ENCODE measurements around the gene POLA2.
"Not testable (repeated sequence)": the region's sequence is repeated elsewhere in the genome, so short reads cannot be mapped to it uniquely, and the experiment has no call there.

The POLA2 gene

DNA sequence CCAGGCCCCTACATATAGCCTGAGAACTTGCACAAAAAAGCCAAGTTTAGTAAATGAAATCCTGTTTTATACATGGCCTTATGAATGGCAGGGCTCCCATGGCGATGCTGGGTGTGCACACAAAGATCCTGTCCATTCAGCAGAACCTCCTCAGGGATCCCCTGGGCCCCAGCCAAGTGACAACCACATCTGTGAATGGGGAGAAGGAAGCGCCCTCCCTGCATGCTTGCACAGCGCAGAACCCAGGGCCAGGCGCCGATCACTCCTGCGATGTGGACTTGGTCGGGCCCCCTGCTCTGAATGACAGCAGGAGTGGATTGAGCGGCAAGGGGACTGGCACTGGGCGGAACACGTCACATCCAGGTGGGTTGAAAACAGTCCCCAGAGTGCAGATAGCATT is 48.5 kb downstream of the POLA2 start:
- DNase-seq, result no peak

DNA sequence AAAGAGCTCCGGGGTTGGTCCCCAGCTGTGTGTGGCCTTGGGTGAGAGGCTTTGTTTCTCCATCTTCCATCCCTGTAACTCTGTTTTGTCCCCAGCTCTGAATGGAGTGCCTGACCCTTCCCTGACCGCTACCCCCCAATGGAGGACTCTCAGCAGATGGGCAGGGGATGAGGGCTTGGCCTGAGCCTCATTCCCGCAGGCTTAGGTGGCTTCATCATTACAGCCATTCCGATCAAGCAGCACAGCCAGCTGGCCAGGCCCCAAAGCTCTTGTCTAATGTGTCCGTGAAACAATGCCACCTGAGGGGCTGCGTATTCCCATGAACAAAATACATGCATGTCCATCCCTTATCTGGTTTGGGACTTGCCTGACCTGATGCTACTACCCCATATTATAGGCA is 49.0 kb downstream of the POLA2 start:
- no peak for DNase-seq

DNA sequence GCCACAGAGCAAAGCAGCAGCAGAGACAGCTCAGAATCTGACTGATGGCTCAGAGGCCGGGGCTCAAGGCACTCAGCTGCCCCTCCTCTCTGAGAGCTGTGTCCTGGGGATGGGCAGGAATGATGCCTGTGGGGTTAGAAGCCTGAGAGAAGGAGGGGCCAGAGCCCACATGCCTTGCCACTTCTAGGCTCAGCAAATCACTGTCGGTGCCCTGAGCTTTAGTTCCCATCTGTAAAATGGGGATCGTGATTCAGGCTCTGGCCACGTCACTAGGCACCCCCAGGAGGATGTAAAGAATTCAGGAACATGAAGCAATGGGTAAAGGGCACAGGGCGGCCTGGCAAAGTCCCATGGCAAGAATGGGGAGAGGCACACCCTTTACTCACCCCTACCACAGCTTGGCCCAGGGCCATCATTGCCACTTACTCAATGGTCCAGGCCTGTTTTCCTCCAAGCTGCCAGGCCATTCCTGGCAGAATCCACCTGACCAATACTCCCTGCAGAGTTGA is 49.5 kb downstream of the POLA2 start:
- DNase-seq, result no peak

DNA sequence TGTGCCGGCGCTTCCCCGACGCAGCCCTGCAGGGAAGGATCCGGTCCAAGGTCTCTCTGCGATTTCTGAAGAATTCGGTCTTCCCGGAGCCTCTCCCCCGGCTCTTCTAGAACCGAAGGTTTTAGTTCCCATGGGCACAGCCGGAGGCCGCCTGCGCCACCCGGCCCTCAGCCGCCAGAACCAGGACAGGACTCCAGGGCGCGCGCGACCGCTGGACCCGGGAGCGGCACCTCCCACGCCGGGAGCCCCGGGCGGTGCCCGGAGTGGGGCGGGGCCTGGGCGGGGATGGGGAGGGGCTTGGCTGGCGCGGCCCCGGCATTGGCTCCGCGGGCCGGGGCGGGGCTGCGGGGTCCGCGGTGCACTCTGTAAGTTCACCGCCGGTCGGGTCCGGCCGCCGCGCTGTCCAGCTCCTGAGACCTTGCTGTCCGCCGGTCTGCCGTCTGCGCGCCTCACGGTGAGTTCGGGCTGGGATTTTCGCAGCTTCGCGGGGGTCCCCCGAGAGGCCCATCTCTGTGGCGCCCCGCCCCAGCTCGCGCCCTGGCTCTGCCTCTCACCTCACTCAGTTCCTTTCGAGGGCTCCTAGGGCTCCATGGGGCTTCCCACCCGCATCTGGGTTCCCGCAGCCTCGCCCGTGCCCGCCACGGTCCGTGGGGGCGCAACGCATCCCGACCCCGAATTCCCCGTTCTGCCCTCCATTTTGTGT is 52.9 kb downstream of the POLA2 start, which contains the start of gene CDC42EP2:
Gene CDC42EP2 (plus strand): TSS at position 366 of the 703 bp plus-strand sequence. CDS start 6,033 bp downstream, outside the sequence.
- peak; percentile 63 for DNase-seq

- DNase-seq, result peak; percentile 70
Observed at GRCh38 chr11:65315204-65315865, 53.6 kb downstream of the POLA2 start.

GRCh38 chr11:65315866-65316226 is 54.1 kb downstream of the POLA2 start:
- no peak for DNase-seq

GRCh38 chr11:65316227-65317024 is 54.7 kb downstream of the POLA2 start:
- no peak for DNase-seq

DNA sequence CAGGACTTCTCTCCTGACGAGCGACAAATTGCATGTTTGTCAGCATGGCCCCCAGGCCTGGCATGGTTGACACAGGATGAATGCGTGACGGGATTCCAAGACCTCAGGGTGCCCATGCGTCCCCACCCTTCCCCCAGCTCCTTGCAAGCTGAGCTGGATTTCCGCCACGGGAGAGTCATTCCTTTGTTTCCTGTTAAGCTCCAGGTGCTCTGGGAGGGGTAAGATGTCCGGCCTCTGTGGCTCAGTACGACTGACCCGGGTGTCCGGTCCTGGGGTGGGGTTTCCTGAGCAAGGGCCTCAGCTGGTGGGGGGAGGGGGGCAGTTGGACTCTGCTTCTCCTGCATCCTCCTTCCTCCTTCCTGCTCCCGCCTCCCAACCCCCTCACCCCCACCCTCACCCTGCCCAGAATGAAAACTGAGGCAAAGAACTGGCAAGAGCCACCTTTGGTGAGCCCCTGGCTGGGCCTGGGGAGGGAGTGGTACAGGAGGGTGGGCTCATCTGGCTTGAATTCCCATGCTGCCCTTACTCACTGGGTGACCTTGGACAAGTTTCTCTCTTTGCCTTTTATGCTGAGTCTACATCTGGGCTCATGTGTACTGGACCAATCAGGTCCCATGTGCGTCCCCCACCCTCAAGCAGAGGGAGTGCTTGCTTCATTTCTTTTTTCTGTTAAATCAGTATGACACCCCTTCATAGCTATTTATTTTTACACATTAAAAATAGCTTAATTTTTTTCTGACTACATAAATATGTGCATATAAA is 55.4 kb downstream of the POLA2 start:
- peak; percentile 49 for DNase-seq

- no peak for DNase-seq
Observed at GRCh38 chr11:65320386-65321075, 58.8 kb downstream of the POLA2 start.

- DNase-seq, result no peak
Observed at GRCh38 chr11:65321076-65321475, 59.3 kb downstream of the POLA2 start.

GRCh38 chr11:65321828-65322485 is 60.2 kb downstream of the POLA2 start:
- DNase-seq, result no peak

- no peak for DNase-seq
Observed at GRCh38 chr11:65323813-65324212, 62.1 kb downstream of the POLA2 start.

DNA sequence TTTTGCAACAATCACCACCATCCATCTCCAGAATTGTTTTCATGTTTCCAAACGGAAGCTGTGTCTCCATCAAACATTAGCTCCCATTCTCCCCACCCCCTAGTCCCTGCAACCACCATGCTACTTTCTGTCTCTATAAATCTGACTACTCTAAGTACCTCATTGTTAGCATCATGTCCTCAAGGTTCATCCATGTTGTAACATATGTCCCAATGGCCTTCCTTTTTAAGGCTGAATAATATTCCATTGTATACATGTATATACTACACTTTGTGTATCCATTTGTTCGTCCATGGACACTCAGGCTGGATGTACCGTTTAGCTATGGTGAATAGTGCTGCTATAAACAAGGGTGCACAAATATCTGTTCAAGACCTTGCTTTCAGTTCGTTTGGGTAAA is 63.7 kb downstream of the POLA2 start:
- no peak for DNase-seq

GRCh38 chr11:65327021-65327420 is 65.3 kb downstream of the POLA2 start:
- DNase-seq, result no peak

DNA sequence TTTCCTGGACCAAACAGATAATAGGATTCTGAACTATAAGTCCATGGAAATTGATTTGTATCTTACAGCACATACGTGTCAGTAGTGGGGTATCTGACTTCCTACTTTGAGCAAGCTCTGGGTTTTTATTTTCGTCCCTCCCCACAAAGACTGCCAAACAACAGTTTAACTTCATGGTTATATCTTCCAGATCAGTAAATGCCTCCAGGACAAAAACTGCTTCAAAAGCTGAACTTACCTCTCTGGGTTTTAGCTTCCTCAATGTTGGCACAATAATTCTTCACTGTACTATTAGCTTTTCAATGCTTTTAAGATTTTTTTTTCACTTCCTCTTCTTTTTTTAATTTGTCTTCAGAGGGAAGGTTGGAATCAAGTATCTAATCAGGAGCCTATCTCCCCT is 67.7 kb downstream of the POLA2 start:
- DNase-seq, result no peak

DNA sequence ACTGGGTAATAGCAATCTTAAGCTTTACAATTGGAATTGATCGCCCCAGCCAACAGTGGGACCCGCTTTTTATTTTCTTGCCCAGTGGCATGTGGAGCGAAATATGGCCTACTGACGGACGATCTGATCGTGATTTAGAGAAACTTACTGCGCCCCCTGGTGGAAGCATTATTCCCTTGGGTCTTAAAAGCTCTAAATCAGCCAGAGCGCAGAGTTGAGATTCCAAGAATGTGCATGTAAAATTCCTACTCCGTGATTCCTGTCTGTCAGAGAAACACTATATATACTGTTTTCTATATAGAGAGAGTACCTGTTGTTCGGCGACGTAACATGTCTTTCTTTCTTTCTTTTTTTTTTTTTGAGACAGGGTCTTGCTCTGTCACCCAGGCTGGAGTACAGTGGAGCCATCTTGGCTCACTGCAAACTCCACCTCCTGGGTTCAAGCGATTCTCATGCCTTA is 68.2 kb downstream of the POLA2 start:
- peak; percentile 62 for DNase-seq

GRCh38 chr11:65330544-65330943 is 68.8 kb downstream of the POLA2 start:
- no peak for DNase-seq

GRCh38 chr11:65332591-65332990 is 70.8 kb downstream of the POLA2 start:
- not testable (repeated sequence) for DNase-seq

DNA sequence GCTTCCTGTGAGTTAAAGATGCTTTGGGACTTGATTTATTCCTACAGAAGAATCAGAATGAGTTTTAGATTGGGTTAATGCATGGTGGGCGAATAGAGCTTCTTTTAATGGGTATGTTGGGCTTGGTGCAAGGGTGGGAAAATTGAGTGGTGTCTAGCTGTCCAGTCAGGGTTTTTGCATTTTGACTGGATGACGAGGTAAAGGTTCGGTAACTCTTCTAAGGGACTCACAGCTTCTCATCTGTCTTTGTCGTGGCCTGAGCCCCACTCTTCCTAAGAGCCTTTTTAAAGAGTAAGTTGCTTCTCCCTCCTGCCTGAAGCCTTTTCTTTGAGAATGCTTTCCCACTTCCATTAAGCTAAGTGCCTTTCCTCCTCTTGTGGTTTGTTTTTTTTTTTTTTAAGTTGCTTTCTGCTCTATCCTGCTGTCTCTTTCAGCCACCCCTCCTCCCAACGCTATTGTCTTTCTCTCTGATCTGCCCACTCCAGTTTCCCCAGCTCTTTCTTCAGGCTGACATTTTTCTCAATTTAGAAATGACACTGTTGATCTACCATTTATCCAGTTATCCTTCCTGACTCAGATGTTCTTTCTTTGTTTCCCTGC is 73.0 kb downstream of the POLA2 start:
- no peak for DNase-seq

DNA sequence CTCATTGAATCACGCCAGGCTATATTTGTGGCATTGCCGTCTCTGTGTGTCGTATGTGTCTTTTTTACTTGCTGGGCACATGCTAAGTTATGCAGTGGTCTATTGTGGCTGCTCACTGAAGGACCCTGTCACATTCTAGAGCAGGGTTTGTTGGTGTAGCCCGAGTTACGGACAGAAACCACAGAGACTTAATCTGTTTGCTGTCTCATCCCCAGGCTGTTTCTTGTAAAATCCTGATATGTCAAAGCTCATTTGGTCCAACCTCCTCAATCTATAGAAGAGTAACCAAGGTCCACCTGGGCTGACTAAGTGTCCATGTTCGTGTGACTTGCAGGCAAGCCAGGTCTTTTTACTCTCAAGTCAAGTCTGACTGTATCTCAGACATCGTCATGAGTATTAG is 76.9 kb downstream of the POLA2 start:
- no peak for DNase-seq

DNA sequence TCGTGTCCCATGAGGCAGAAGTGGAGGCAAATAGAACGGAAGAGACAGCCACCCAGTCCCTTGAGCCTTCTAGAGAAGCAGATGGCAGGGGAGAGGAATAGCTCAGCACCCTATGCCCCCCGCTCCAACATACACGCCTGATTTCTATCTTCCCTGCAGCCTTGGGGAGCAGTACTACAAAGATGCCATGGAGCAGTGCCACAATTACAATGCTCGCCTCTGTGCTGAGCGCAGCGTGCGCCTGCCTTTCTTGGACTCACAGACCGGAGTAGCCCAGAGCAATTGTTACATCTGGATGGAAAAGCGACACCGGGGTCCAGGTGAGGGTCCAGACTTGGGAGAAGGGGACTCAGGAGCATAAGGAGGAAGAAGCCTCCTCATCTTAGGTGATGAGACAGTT is 78.5 kb downstream of the POLA2 start:
- no peak for DNase-seq
